IMR-90 (cell line): ENCODE data around the gene TVP23B.
"Not testable (repeated sequence)": the region's sequence is repeated elsewhere in the genome, so short reads cannot be mapped to it uniquely, and the experiment has no call there.

Experiments
- BHLHE40 ChIP-seq: fragments of 150-350 bp; IDR thresholded peaks from 2 replicates; pipeline ENCODE4 v1.6.1; 2016; ENCODE audit warnings: mild to moderate bottlenecking, low read depth, low read length
- CEBPB ChIP-seq: IDR thresholded peaks from 2 replicates; pipeline ENCODE4 v1.6.1; 2012; ENCODE audit warnings: low read depth, low read length, improper control_type of control experiment
- MAFK ChIP-seq: IDR thresholded peaks from 2 replicates; pipeline ENCODE4 v1.6.1; 2012; ENCODE audit warnings: low read depth, low read length, improper control_type of control experiment
- POLR2A ChIP-seq: IDR thresholded peaks from 2 replicates; pipeline ENCODE4 v1.6.1; 2012; ENCODE audit warnings: mild to moderate bottlenecking, low read depth, low read length
- TF ChIP-seq, protein P1 (sequence below): conservative IDR thresholded peaks from 2 replicates; pipeline ENCODE4 v1.5.1; 2012; ENCODE audit warnings: mild to moderate bottlenecking, low read depth, low read length, improper control_type of control experiment

DNA sequence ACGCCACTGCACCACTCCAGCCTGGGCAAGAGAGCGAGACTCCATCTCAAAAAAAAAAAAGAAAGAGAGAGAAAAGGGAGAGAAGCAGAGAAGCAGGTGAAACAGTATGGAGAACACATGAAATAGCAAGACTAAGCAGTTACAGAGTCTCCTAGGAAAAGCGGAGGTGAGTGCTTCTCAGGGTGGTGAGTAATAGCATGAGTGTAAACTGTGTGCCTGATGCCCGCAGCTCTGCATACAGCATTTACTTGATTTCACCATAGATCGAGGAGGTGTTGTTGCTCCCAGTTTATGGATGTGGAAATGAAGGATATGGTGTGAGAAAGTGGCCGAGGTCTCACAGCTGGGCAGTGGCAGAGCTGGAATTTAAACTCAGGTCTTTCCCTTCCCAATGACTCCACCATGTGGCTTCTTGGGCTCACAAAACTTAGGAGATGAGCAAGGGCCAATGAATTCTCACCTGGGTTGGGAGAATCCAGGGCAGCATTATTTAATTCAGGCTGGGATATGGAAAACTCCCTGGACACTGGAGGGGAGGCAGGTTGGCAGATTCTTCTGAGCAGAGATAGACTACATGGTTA lies 27.1 kb upstream of the TVP23B start:
- not testable (repeated sequence) for TF ChIP-seq BHLHE40, POLR2A, MAFK, CEBPB
- TF ChIP-seq, protein P1, sequence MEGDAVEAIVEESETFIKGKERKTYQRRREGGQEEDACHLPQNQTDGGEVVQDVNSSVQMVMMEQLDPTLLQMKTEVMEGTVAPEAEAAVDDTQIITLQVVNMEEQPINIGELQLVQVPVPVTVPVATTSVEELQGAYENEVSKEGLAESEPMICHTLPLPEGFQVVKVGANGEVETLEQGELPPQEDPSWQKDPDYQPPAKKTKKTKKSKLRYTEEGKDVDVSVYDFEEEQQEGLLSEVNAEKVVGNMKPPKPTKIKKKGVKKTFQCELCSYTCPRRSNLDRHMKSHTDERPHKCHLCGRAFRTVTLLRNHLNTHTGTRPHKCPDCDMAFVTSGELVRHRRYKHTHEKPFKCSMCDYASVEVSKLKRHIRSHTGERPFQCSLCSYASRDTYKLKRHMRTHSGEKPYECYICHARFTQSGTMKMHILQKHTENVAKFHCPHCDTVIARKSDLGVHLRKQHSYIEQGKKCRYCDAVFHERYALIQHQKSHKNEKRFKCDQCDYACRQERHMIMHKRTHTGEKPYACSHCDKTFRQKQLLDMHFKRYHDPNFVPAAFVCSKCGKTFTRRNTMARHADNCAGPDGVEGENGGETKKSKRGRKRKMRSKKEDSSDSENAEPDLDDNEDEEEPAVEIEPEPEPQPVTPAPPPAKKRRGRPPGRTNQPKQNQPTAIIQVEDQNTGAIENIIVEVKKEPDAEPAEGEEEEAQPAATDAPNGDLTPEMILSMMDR = not testable (repeated sequence)
